GM23338 (cell line): ENCODE measurements around the gene SNRPA1. TPM values are rescaled to one million over a fixed set of nuclear protein-coding genes. Genes with fewer than 3 reads are reported as not detected.

ENCODE experiments used
- ATAC-seq: fragments of 200-7000 bp; cut with Tn5 transposase; 3 replicates; pipeline ENCODE4 v1.9.1; 2020
- DNase-seq: peaks from one replicate; pipeline ENCODE4 v3.0.0-alpha.2; 2015; ENCODE audit warnings: low spot score
- H2AFZ ChIP-seq: fragments of 200-600 bp; sonication (generic); 2 replicates; pipeline ENCODE4 v1.8.0; 2016; ENCODE audit warnings: antibody characterized with exemption, mild to moderate bottlenecking, moderate library complexity
- H3F3A ChIP-seq: fragments of 200-600 bp; sonication (generic); replicated peaks from 2 replicates; pipeline ENCODE4 v1.8.0; 2017; ENCODE audit warnings: antibody characterized with exemption, mixed run types, low read depth
- H3K27ac ChIP-seq: fragments of 200-600 bp; sonication (generic); 2 replicates; pipeline ENCODE4 v1.6.1; 2016; ENCODE audit warnings: low read depth
- H3K27me3 ChIP-seq: fragments of 200-600 bp; sonication (generic); 2 replicates; pipeline ENCODE4 v1.8.0; 2016; ENCODE audit warnings: mild to moderate bottlenecking, mixed run types, moderate library complexity; ENCODE audit not compliant: insufficient read depth
- H3K36me3 ChIP-seq: fragments of 200-600 bp; sonication (generic); 2 replicates; pipeline ENCODE4 v1.8.0; 2016; ENCODE audit warnings: mild to moderate bottlenecking; ENCODE audit not compliant: insufficient read depth
- H3K4me1 ChIP-seq: fragments of 200-600 bp; sonication (generic); 2 replicates; pipeline ENCODE4 v1.8.0; 2016; ENCODE audit warnings: mild to moderate bottlenecking, moderate library complexity; ENCODE audit not compliant: insufficient read depth
- H3K4me2 ChIP-seq: fragments of 200-600 bp; sonication (generic); 2 replicates; pipeline ENCODE4 v1.7.1; 2017; ENCODE audit warnings: mixed run types
- H3K4me3 ChIP-seq: fragments of 200-600 bp; sonication (generic); 2 replicates; pipeline ENCODE4 v1.6.1; 2016; ENCODE audit warnings: mixed run types
- H3K79me2 ChIP-seq: fragments of 200-600 bp; sonication (generic); replicated peaks from 2 replicates; pipeline ENCODE4 v1.8.0; 2017; ENCODE audit warnings: mild to moderate bottlenecking; ENCODE audit not compliant: insufficient read depth
- H3K9me2 ChIP-seq: fragments of 200-600 bp; sonication (generic); 2 replicates; pipeline ENCODE4 v1.8.0; 2017; ENCODE audit not compliant: insufficient read depth
- H4K20me1 ChIP-seq: fragments of 200-600 bp; sonication (generic); replicated peaks from 2 replicates; pipeline ENCODE4 v1.8.0; 2017; ENCODE audit warnings: mild to moderate bottlenecking; ENCODE audit not compliant: insufficient read depth
- H3K27ac Mint-ChIP-seq: 2 replicates; pipeline ENCODE4 v1.8.0; 2020; ENCODE audit warnings: inconsistent platforms, mild to moderate bottlenecking, moderate library complexity, mixed read lengths
- H3K27me3 Mint-ChIP-seq: 3 replicates; pipeline ENCODE4 v1.8.0; 2022; ENCODE audit warnings: low read depth, mild to moderate bottlenecking, moderate library complexity, mixed read lengths, inconsistent platforms; ENCODE audit not compliant: insufficient read depth, poor library complexity
- H3K36me3 Mint-ChIP-seq: 3 replicates; pipeline ENCODE4 v1.8.0; 2021; ENCODE audit warnings: low read depth, mild to moderate bottlenecking, inconsistent platforms, moderate library complexity, mixed read lengths
- H3K4me1 Mint-ChIP-seq: 3 replicates; pipeline ENCODE4 v1.8.0; 2020; ENCODE audit warnings: mild to moderate bottlenecking, inconsistent platforms, mixed read lengths
- H3K4me3 Mint-ChIP-seq: 3 replicates; pipeline ENCODE4 v1.8.0; 2021; ENCODE audit warnings: moderate library complexity, mild to moderate bottlenecking, inconsistent platforms, mixed read lengths
- H3K9me3 Mint-ChIP-seq: 3 replicates; pipeline ENCODE4 v1.8.0; 2020; ENCODE audit warnings: moderate library complexity, mild to moderate bottlenecking, inconsistent platforms, mixed read lengths
- CREB1 ChIP-seq: fragments of 250-450 bp; sonication (Bioruptor Pico); IDR thresholded peaks from 2 replicates; pipeline ENCODE4 v1.5.0; 2020; ENCODE audit warnings: low read depth, mild to moderate bottlenecking, moderate library complexity
- ETS1 ChIP-seq: IDR thresholded peaks from 2 replicates; pipeline ENCODE4 v1.6.1; 2016; ENCODE audit warnings: antibody characterized with exemption
- EZH2 ChIP-seq: fragments of 200-600 bp; sonication (generic); IDR thresholded peaks from one replicate; pipeline ENCODE4 v1.8.0; 2017; ENCODE audit warnings: antibody characterized with exemption, mild to moderate bottlenecking, low read depth; ENCODE audit not compliant: unreplicated experiment
- EZH2phosphoT487 ChIP-seq: fragments of 200-600 bp; sonication (generic); IDR thresholded peaks from one replicate; pipeline ENCODE4 v1.8.1; 2018; ENCODE audit warnings: antibody characterized with exemption; ENCODE audit not compliant: unreplicated experiment
- POLR2AphosphoS5 ChIP-seq: IDR thresholded peaks from 2 replicates; pipeline ENCODE4 v1.6.1; 2016; ENCODE audit warnings: antibody characterized with exemption, low read depth
- STAT1 ChIP-seq: IDR thresholded peaks from one replicate; pipeline ENCODE4 v1.6.1; 2016; ENCODE audit warnings: antibody characterized with exemption; ENCODE audit not compliant: unreplicated experiment
- ZNF462 ChIP-seq: fragments of 250-450 bp; sonication (Bioruptor Pico); IDR thresholded peaks from 2 replicates; pipeline ENCODE4 v1.5.0; 2020; ENCODE audit warnings: mild to moderate bottlenecking, moderate library complexity
- polyA plus RNA-seq: library from polyadenylated mRNA; unstranded; fragments of >200 nt; fragmentation: Nextera tagmentation; extraction: Ambion mirVana; gene quantifications from 2 replicates; pipeline ENCODE4 v1.2.1, GENCODE V29; 2016
- total RNA-seq: library from RNA; depleted of rRNA; stranded (reverse); fragments of >200 nt; shearing (Covaris generic); gene quantifications from 2 replicates; pipeline ENCODE4 v1.2.3, GENCODE V29; 2014

SNRPA1 gene
- total and polyA plus RNA-seq, 2 experiments from 2014 or later, result 170 to 361 TPM

GRCh38 chr15:101266787-101267186, 28.3 kb downstream of the SNRPA1 start (continued):
- TF ChIP-seq ZNF462 (CRISPR knock-in tag), result no peak
- no peak for TF ChIP-seq ETS1
- no peak for TF ChIP-seq EZH2
- TF ChIP-seq CREB1 (CRISPR knock-in tag), result no peak

- Histone ChIP-seq H3K27ac (no peak overlapping the region), H3K9me2 (no peaks in the 10 kb centered on the region), H4K20me1 (no peaks in the 10 kb centered on the region), H3K4me1 (peaks cover 8% of the 10 kb centered on the region; the same call in 1 of the 2 replicates), H3K4me3 (no peak overlapping the region), H3K27me3 (no peaks in the 10 kb centered on the region), H3K79me2 (no peaks in the 10 kb centered on the region), H3K4me2 (no peak overlapping the region), H3K36me3 (peaks cover 4% of the 10 kb centered on the region), H3F3A (peaks cover 8% of the 10 kb centered on the region), H2AFZ (no peak overlapping the region)
- Mint-ChIP-seq H3K4me1 (peaks cover 9% of the 10 kb centered on the region), H3K36me3 (peaks cover 16% of the 10 kb centered on the region), H3K9me3 (no peaks in the 10 kb centered on the region), H3K4me3 (no peak overlapping the region), H3K27me3 (peaks cover 12% of the 10 kb centered on the region), H3K27ac (no peak overlapping the region)
- DNase-seq, result no peak
- no peak for ATAC-seq
- TF ChIP-seq EZH2 (no peak), EZH2phosphoT487 (no peak), POLR2AphosphoS5 (no peak), ZNF462 (CRISPR knock-in tag) (no peak), STAT1 (no peak)
These were observed 29.0 kb downstream of the SNRPA1 start for GRCh38 chr15:101266034-101266433.
